ENCODE measurements around the gene ZNF580.

ZNF580 gene

GRCh38 chr19:55690769-55691545 is 50.2 kb downstream of the ZNF580 start:
- no peak for DNase-seq (ENCODE audit: low read depth in 3 of 3)

GRCh38 chr19:55691561-55692481 is 51.0 kb downstream of the ZNF580 start:
- no peak for DNase-seq (ENCODE audit: low read depth in 3 of 3)

DNA sequence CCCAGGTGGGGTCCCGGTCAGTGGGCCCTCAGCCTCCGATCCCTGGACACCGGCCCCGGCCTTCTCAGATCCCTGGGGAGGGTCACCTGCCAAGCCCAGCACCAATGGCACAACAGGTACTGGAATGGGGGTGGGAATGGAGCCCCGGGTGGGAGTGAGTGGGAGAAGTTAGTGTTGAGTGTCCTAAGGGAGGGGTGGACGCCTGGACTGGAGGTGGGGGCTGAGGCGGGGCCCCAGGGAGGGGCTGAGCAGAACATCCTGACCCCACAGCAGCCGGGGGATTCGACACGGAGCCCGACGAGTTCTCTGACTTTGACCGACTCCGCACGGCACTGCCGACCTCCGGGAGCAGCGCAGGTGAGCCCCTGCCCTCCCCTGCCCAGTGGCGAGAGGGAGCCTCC is 51.9 kb downstream of the ZNF580 start:
- DNase-seq (ENCODE audit: low read depth in 3 of 3) = no peak

Measured in stimulated activated CD4-positive, alpha-beta T cell treated with anti-CD3 and anti-CD28 coated beads, TNF-alpha, amount 100 ng/mL, for 48 hours (primary cell).